Vagina (tissue), 2 donors: ENCODE measurements around the gene SUPT7L. TPM values are rescaled to one million over a fixed set of nuclear protein-coding genes. Genes with fewer than 3 reads are reported as not detected.

Experiments
- DNase-seq, 2 donors: peaks; one replicate each; pipeline ENCODE4 v3.0.0-alpha.2; 2017; ENCODE audit errors: extremely low spot score in 2 of 2
- H3K27ac ChIP-seq: fragments of 200-600 bp; sonication (generic); one replicate; pipeline ENCODE4 v1.5.1; 2019
- H3K27me3 ChIP-seq: fragments of 200-600 bp; sonication (generic); one replicate; pipeline ENCODE4 v1.5.1; 2019
- H3K36me3 ChIP-seq, 2 donors: fragments of 200-600 bp; sonication (generic); one replicate each; pipeline ENCODE4 v1.5.1; 2017 to 2019
- H3K4me1 ChIP-seq: fragments of 200-600 bp; sonication (generic); one replicate; pipeline ENCODE4 v1.5.1; 2019
- H3K4me3 ChIP-seq, 2 donors: fragments of 200-600 bp; sonication (generic); 1 replicate in 1 of 2; 2 replicates in 1 of 2; pipeline ENCODE4 v1.5.1; 2016 to 2019
- H3K9me3 ChIP-seq: fragments of 200-600 bp; sonication (generic); one replicate; pipeline ENCODE4 v1.5.1; 2019
- POLR2A ChIP-seq, 2 donors: fragments of 450-650 bp; IDR thresholded peaks; one replicate each; pipeline ENCODE4 v1.6.1; 2017; ENCODE audit warnings: antibody characterized with exemption in 2 of 2, mild to moderate bottlenecking in 2 of 2, moderate library complexity in 2 of 2
- POLR2AphosphoS5 ChIP-seq, 2 donors: sonication (generic); formaldehyde crosslinking; IDR thresholded peaks; one replicate each; pipeline ENCODE4 v1.9.0; 2017; ENCODE audit warnings: antibody characterized with exemption in 2 of 2, mild to moderate bottlenecking in 2 of 2, low read depth in 1 of 2; ENCODE audit not compliant: insufficient read depth in 1 of 2
- intact Hi-C: fragments of 100-400 bp; cut with DNase I; formaldehyde crosslinking; loops from one replicate; pipeline ENCODE4 v1.15.1; 2023
- total RNA-seq: library from RNA; depleted of rRNA; stranded (reverse); fragments of >200 nt; gene quantifications from one replicate; pipeline ENCODE4 v1.2.3, GENCODE V29; 2016
- TF ChIP-seq, protein P1 (sequence below), 3 experiments: fragments of 450-650 bp in 2 of 3; fragments of 200-600 bp in 1 of 3; sonication (generic) in 1 of 3; IDR thresholded peaks; one replicate each; pipeline ENCODE4 v1.5.1; 2017 to 2019; ENCODE audit warnings: antibody characterized with exemption in 3 of 3, mild to moderate bottlenecking in 2 of 3, moderate library complexity in 2 of 3

SUPT7L gene
- total RNA-seq, 1 donor from 2014 or later, result 26.5 TPM

GRCh38 chr2:27702302-27702701 is 38.9 kb upstream of the SUPT7L start:
- H3K4me3 ChIP-seq, result no peak overlapping the region
- peaks cover 23% of the 10 kb centered on the region for H3K4me1 ChIP-seq
- TF ChIP-seq, protein P1, sequence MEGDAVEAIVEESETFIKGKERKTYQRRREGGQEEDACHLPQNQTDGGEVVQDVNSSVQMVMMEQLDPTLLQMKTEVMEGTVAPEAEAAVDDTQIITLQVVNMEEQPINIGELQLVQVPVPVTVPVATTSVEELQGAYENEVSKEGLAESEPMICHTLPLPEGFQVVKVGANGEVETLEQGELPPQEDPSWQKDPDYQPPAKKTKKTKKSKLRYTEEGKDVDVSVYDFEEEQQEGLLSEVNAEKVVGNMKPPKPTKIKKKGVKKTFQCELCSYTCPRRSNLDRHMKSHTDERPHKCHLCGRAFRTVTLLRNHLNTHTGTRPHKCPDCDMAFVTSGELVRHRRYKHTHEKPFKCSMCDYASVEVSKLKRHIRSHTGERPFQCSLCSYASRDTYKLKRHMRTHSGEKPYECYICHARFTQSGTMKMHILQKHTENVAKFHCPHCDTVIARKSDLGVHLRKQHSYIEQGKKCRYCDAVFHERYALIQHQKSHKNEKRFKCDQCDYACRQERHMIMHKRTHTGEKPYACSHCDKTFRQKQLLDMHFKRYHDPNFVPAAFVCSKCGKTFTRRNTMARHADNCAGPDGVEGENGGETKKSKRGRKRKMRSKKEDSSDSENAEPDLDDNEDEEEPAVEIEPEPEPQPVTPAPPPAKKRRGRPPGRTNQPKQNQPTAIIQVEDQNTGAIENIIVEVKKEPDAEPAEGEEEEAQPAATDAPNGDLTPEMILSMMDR (IDR thresholded peaks at IDR 0.05), result no peak
- TF ChIP-seq POLR2AphosphoS5 (IDR thresholded peaks at IDR 0.05; ENCODE audit: insufficient read depth in 1 of 2, low read depth in 1 of 2), result no peak
- no peak for TF ChIP-seq POLR2A (IDR thresholded peaks at IDR 0.05)
- no peak for DNase-seq
- H3K27me3 ChIP-seq, result no peaks in the 10 kb centered on the region
- intact Hi-C loops, result loop anchor here (5.0 to 10.0 kb wide), 2 partner anchors 252 to 745 kb away; no protein-coding TSS in a partner anchor
- no peaks in the 10 kb centered on the region for H3K9me3 ChIP-seq
- H3K36me3 ChIP-seq, result no peaks in the 10 kb centered on the region
- no peak overlapping the region for H3K27ac ChIP-seq

DNA sequence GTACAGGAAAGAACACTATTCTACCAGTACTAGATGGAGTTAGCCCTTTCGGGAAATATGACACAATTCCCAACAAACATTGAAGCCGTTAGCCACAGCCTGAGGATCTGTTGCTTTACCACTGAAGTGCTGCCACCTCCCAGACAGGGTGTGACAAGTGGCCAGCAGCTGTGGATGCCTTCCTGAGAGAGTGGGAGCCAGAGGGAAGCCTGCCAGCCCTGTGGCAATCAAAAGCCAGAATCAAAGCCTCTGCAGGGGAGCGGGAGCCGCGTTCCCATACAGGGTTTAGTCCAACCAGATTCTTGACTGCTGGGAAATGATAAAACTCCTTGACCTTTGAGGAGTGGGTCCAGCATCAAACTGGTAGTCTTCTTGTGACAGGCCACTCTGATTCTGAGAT is 38.3 kb upstream of the SUPT7L start:
- H3K4me1 ChIP-seq, result peaks cover 19% of the 10 kb centered on the region
- DNase-seq, result no peak
- H3K4me3 ChIP-seq, result no peak overlapping the region
- TF ChIP-seq, protein P1 (IDR thresholded peaks at IDR 0.05), result no peak
- no peaks in the 10 kb centered on the region for H3K27me3 ChIP-seq
- intact Hi-C loops, result loop anchor here (5.0 to 10.0 kb wide), 2 partner anchors 253 to 746 kb away; no protein-coding TSS in a partner anchor
- H3K36me3 ChIP-seq, result peaks cover 0 to 1% of the 10 kb centered on the region in 2 donors
- no peak overlapping the region for H3K27ac ChIP-seq
- no peaks in the 10 kb centered on the region for H3K9me3 ChIP-seq

- H3K9me3 ChIP-seq, result no peaks in the 10 kb centered on the region
- no peaks in the 10 kb centered on the region for H3K4me1 ChIP-seq
- H3K4me3 ChIP-seq, result no peak overlapping the region
- H3K36me3 ChIP-seq, result peaks cover 0 to 16% of the 10 kb centered on the region in 2 donors
- TF ChIP-seq POLR2A (IDR thresholded peaks at IDR 0.05), result no peak
- TF ChIP-seq POLR2AphosphoS5 (IDR thresholded peaks at IDR 0.05; ENCODE audit: insufficient read depth in 1 of 2, low read depth in 1 of 2), result no peak
- TF ChIP-seq, protein P1 (IDR thresholded peaks at IDR 0.05), result no peak
- no peak overlapping the region for H3K27ac ChIP-seq
- no peaks in the 10 kb centered on the region for H3K27me3 ChIP-seq
- DNase-seq, result no peak
- intact Hi-C loops, result no loop called here
Observed at GRCh38 chr2:27697660-27698059, 34.2 kb upstream of the SUPT7L start.

DNA sequence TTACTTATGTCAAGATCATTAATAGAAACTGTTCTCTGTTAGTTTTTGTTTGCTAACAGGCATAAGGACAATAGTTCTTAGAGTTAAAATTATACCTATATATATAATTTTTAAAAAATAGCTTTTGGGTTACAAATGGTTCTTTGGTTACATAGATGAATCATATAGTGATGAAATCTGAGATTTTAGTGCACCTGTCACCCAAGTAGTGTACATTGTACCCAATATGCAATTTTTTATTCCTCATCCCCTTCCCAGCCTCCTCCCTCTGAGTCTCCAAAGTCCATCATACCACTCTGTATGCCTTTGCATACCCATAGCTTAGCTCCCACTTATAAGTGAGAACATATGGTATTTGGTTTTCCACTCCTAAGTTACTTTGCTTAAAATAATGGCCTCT is 26.6 kb upstream of the SUPT7L start:
- intact Hi-C loops, result no loop called here
- Histone ChIP-seq H3K4me1 (no peaks in the 10 kb centered on the region), H3K4me3 (no peak overlapping the region), H3K36me3 (peaks cover 0 to 28% of the 10 kb centered on the region in 2 donors), H3K27ac (no peak overlapping the region), H3K27me3 (no peaks in the 10 kb centered on the region), H3K9me3 (no peaks in the 10 kb centered on the region)
- TF ChIP-seq POLR2A (IDR thresholded peaks at IDR 0.05), result no peak
- no peak for DNase-seq

DNA sequence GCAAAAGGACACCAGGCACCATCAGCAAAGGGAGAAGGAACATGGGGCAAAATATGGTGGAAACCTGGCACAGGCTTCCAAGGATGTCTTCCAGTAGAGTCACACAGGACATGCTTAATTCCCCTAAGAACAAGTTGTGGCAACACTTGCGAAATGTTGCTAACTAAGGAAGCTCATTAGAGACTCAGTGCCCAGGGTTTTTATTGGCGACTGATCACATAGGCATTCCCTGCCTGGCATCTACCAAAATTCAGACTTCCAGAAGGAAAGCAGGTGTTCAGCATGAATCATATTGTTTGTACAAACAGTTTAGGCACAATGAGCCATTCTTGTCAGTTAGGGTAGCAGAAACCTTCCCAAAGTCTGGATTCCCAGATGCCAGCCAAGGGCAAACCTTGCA is 26.0 kb upstream of the SUPT7L start:
- TF ChIP-seq POLR2AphosphoS5 (IDR thresholded peaks at IDR 0.05; ENCODE audit: insufficient read depth in 1 of 2, low read depth in 1 of 2), result peak in 1 of 2 donors; percentile 14
- TF ChIP-seq, protein P1 (IDR thresholded peaks at IDR 0.05), result no peak
- Histone ChIP-seq H3K27me3 (no peaks in the 10 kb centered on the region), H3K4me3 (no peak overlapping the region), H3K36me3 (peaks cover 0 to 26% of the 10 kb centered on the region in 2 donors), H3K4me1 (no peaks in the 10 kb centered on the region), H3K9me3 (no peaks in the 10 kb centered on the region), H3K27ac (no peak overlapping the region)
- DNase-seq, result no peak
- intact Hi-C loops, result no loop called here

DNA sequence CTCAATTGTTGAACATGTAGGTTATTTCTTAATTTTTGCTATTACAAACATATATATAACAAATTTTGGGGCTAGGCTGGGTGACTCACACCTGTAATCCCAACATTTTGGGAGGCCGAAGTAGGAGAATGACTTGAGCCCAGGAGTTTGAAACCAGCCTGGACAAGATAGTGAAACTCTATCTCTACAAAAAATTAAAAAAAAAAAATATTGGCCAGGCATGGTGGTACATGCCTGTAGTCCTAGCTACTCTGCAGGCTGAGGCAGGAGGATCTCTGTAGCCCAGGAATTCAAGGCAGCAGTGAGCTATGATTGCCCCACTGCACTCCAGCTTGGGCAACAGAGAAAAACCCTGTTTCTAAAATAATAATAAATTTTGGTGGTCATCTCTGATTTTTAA is 23.8 kb upstream of the SUPT7L start:
- TF ChIP-seq POLR2AphosphoS5 (IDR thresholded peaks at IDR 0.05; ENCODE audit: insufficient read depth in 1 of 2, low read depth in 1 of 2), result no peak
- H3K9me3 ChIP-seq, result no peaks in the 10 kb centered on the region
- intact Hi-C loops, result no loop called here
- peaks cover 0 to 26% of the 10 kb centered on the region in 2 donors for H3K36me3 ChIP-seq
- no peak overlapping the region for H3K27ac ChIP-seq
- H3K4me1 ChIP-seq, result peaks cover 7% of the 10 kb centered on the region
- no peak for DNase-seq
- H3K4me3 ChIP-seq, result no peak overlapping the region
- no peaks in the 10 kb centered on the region for H3K27me3 ChIP-seq
